ENCODE results near the gene CIT.

- TF ChIP-seq, protein P1, sequence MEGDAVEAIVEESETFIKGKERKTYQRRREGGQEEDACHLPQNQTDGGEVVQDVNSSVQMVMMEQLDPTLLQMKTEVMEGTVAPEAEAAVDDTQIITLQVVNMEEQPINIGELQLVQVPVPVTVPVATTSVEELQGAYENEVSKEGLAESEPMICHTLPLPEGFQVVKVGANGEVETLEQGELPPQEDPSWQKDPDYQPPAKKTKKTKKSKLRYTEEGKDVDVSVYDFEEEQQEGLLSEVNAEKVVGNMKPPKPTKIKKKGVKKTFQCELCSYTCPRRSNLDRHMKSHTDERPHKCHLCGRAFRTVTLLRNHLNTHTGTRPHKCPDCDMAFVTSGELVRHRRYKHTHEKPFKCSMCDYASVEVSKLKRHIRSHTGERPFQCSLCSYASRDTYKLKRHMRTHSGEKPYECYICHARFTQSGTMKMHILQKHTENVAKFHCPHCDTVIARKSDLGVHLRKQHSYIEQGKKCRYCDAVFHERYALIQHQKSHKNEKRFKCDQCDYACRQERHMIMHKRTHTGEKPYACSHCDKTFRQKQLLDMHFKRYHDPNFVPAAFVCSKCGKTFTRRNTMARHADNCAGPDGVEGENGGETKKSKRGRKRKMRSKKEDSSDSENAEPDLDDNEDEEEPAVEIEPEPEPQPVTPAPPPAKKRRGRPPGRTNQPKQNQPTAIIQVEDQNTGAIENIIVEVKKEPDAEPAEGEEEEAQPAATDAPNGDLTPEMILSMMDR (IDR thresholded peaks at IDR 0.05; ENCODE audit: low read length): no peak
- TF ChIP-seq EZH2 (IDR thresholded peaks at IDR 0.05; ENCODE audit: borderline replicate concordance, low read length): no peak
Observed at GRCh38 chr12:119807380-119807779, 69.7 kb downstream of the CIT start.

Measured in OCI-LY1 (cell line).